ENCODE measurements around the gene DKK2. TPM values are rescaled to one million over a fixed set of nuclear protein-coding genes. Genes with fewer than 3 reads are reported as not detected.
A peak's percentile ranks its signal among the peaks of the same experiment; 100 is the strongest.

DKK2 gene
- total and polyA plus RNA-seq, 10 of the 15 experiments (the other 5 are each of a cell fraction or from before 2014, with no cell fraction given), result not detected

- POLR2A ChIA-PET, result no interaction called here
- SMC1A ChIA-PET (ENCODE audit: uncharacterized antibody, unreplicated experiment), result no interaction called here
- Histone ChIP-seq H2AFZ (ENCODE audit: control insufficient read depth, low read depth, low read length) (no peak overlapping the region), H3K4me2 (ENCODE audit: control insufficient read depth, insufficient read depth) (no peak overlapping the region), H3K4me1 (ENCODE audit: control insufficient read depth, insufficient read depth, low read length) (no peaks in the 10 kb centered on the region), H3K27ac (ENCODE audit: control insufficient read depth, insufficient read depth) (no peak overlapping the region), H3K9ac (ENCODE audit: control insufficient read depth, insufficient read depth, low read length) (no peak overlapping the region), H3K4me3 (no peak overlapping the region), H4K20me1 (ENCODE audit: control insufficient read depth, insufficient read depth) (no peaks in the 10 kb centered on the region), H3K9me3 (replicated peaks; ENCODE audit: control insufficient read depth, insufficient read depth, low read length) (no peaks in the 10 kb centered on the region), H3K79me2 (ENCODE audit: control insufficient read depth, insufficient read depth, low read length) (no peaks in the 10 kb centered on the region), H3K36me3 (ENCODE audit: control insufficient read depth in 2 of 2, insufficient read depth in 2 of 2, low read length in 1 of 2) (no peaks in the 10 kb centered on the region), H3K27me3 (replicated peaks in 1 of 2; ENCODE audit: control insufficient read depth in 2 of 2, insufficient read depth in 2 of 2, low read length in 1 of 2) (no peaks in the 10 kb centered on the region)
- BruUV-seq (replicated peaks), result no TSS peak
- CTCF ChIA-PET, result interaction anchor here (0.6 to 1.5 kb wide), 3 partner anchors 33 to 1520 kb away, joined by 3 to 5 read pairs (median 3); no protein-coding TSS in a partner anchor
- intact Hi-C loops (cut with micrococcal nuclease; ENCODE audit: unreplicated experiment) (loop anchor here (5.0 kb wide), 1 partner anchor 687 kb away; no protein-coding TSS in a partner anchor), in situ Hi-C loops (cut with MboI) (no loop called here)
- RAD21 ChIA-PET (ENCODE audit: unreplicated experiment), result no interaction called here
- peak; percentile 27; the same call in 1 of the 2 replicates for TF ChIP-seq SMC3 (IDR thresholded peaks at IDR 0.05; ENCODE audit: borderline replicate concordance, low read length)
- no peak for TF ChIP-seq ZBTB33 (IDR thresholded peaks at IDR 0.05)
- peak; percentile 25; the same call in 1 of the 2 replicates for TF ChIP-seq RAD21 (IDR thresholded peaks at IDR 0.05; ENCODE audit: insufficient read depth, low read depth, low read length)
- TF ChIP-seq DPF2 (IDR thresholded peaks at IDR 0.05), result no peak
- peak; percentile 39 to 52 (median 48); a peak in 5 of 6 replicates for TF ChIP-seq CTCF (IDR thresholded peaks at IDR 0.05 in 2 of 3, conservative IDR thresholded peaks at IDR 0.05 in 1 of 3; ENCODE audit: control insufficient read depth in 2 of 3, extremely low read depth in 1 of 3, insufficient read depth in 1 of 3, low read depth in 3 of 3, low read length in 3 of 3)
- no peak for TF ChIP-seq KAT2A (conservative IDR thresholded peaks at IDR 0.05; ENCODE audit: control insufficient read depth, low read depth, low read length)
- no peak for TF ChIP-seq POLR2AphosphoS5 (IDR thresholded peaks at IDR 0.05; ENCODE audit: low read length)
- no peak for TF ChIP-seq YY1 (IDR thresholded peaks at IDR 0.05; ENCODE audit: low read depth, low read length)
- FAIRE-seq (no peak), DNase-seq (ENCODE audit: low read depth, low spot score) (no peak), ATAC-seq (peak; percentile 58)
- WGBS (ENCODE audit: insufficient coverage, insufficient replicate concordance, low lambda C conversion rate, missing lambda C conversion rate), result 0% methylated on average over 3 of the region's 3 CpGs
These were observed 14.5 kb upstream of the DKK2 start for GRCh38 chr4:107050525-107051135.

Data from GM12878 (cell line).